DMS53 treated with DMSO at 0.1 percent for 48 hours (cell line): ENCODE data around the gene HNRNPU.
A peak's percentile ranks its signal among the peaks of the same experiment; 100 is the strongest.

Experiments used
- DNase-seq: peaks from one replicate; lab custom pipeline; 2025; ENCODE audit not compliant: unreplicated experiment; lab: John Stamatoyannopoulos, UW

The HNRNPU gene

DNA sequence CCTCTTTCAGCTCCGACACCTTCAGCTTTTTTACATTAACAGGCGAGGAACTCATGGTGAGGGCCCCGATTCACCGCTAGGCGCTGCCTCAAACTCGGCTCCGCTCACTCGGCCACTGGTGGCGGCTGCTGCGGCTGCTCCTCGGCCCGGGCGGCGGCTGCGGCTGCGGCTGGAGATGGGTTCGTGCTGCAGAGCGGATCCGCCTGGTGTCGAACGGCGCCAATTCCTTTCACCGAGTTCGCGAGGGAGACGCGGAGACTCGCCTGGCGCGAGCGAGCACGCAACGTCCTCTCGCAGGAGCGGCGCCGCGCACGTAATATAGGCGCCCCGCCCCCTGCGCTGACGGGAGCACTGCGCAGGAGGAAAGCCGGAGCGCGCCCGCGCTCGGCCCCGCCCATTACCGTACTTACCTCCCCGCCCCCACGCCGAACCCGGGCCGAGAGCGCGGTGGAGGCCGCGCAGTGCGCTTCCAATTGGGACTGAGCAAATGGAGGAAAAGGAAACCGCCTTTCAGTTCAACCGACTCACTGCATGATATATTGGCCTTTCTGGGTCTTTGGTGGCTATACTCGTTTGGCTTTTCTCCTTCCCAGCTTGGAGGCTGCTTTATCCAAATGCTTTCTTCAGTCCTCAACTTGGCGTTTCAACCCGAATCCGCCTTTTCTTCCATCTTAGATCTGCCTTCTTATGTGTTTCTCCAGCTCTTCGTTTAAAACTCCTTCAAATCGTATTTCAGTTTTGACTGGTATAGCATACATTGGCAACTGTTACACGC is at the start of gene HNRNPU:
Gene HNRNPU (minus strand): TSS at position 291 of the 775 bp plus-strand sequence. CDS start 236 bp downstream, at position 55.
- DNase-seq = peak; percentile 96

DNA sequence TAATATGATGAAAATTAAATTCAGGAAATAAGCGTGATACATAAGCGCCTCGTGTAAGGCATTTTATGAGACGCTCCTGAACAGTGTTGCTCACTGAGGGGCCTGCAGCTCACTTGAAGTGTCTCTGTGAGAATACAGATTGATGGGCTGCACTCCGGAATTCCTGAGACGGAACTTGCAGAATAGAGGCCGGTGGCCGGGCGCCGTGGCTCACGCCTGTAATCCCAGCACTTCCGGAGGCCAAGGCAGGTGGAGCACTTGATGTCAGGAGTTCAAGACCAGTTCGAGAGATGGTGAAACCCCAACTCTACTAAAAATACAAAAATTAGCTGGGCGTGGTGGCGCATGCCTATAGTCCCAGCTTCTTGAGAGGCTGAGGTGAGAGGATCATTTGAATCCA is 49.5 kb upstream of the HNRNPU start:
- no peak for DNase-seq

DNA sequence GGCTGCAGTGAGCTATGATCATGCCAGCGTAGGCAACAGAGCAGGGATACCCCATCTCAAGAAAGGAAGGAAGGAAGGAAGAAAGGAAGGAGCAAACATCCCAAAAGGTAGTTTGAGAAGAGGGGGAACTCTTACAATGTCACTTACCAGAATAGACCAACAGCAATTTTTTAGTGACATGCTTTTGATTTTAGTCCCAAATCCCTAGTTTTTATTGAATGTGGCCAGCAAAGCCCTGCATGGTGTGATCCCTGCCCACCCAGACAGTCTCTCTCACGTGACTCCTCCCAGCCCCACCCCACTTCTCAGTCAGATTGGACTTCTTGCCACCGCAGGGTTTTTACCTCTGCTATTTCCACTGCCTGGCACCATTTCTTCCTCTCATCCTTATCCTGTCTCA is 39.8 kb upstream of the HNRNPU start:
- no peak for DNase-seq

DNA sequence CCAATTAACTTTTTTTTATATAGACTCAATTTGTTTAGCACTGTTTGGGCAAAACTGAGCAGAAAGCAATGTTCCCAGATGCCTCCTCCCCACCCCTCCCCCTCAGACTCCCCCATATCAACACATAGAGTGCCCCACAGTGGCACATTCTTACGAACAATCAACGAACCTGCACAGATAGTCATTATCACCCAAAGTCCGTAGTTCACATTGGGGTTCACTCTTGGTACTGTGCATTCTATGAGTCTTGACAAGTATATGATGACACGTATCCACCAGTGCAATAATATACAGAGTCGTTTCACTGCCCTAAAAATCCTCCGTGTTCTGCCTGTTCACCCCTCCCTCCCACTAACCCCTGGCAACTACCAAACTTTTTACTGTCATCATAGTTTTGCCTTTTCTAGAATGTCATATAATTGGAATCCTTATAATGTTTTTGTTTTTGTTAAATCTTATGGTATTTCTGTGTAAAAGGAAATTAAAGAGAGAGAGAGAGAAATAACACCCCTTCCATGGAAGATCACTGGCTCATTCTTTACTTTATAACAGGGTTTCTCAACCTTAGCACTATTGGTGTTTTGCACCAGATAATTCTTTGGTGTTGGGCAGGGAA is 37.2 kb upstream of the HNRNPU start:
- no peak for DNase-seq

DNA sequence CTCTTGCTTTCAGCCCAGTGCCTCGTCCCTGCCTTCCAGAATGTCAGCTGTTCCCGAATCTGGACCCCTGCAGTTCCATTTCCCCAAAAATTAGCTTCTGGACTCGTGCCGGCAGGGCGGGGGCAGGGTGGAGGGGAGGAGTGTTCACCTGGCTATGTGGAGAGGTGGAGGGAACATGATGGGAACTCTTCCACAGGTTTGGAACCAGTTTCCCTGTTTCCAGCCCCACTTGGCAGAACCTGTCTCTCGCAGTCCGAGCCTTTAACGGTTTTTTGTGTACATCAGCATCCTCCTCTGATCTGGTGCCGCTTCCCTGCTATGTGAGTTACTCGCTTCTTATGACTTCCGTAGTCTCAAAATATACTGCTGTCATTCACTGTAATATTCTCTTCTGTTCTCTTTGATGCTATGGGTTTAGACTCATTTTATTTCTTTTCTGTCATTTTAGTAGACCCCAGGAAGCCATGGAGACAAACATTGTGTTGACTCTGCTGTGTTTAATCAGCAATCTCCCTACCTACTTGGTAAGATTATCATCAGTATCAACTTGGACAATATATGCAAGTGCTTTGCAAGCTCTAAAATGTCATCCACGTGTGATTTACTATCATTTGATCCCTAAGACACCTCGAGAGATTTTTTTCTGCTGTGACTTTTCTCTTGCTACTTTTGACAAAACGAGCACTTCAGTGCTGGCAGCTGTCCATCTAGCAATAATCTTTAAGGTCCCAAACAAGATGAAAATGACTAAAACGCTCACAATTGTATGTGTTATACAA is 33.3 kb upstream of the HNRNPU start:
- no peak for DNase-seq

DNA sequence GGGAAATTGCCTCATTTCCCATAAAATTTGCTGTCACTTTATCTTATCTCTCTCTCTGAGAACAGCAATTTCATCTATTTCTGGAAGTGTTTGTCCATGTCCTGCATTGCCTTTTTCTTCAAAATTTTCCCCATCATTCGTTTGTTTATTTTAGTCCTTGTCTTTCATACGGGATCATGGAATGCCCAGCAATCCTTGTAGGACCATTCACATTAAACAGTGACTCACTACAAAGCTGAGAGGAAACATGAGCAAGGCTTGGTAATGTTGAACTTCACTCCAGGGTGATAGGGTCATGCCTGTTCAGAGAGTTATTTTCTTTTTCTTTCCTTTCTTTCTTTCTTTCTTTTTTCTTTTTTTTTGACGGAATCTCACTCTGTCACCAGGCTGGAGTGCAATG is 32.2 kb upstream of the HNRNPU start:
- no peak for DNase-seq

DNA sequence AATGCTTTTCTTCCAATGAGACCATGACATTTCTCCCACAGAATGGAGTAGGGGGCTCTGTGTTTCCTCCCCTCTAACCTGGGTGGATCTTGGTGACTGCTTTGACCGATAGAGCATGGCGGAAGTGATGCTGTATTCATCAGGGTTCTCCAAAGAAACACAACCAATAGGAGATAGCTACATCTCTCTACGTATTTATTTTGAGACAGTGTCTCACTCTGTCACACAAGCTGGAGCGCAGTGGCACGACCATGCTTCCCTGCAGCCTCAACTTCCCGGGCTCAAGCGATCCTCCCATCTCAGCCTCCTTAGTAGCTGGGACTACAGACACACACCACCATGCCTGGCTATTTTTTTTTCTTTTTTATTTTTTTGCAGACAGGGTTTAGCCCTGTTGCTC is 29.5 kb upstream of the HNRNPU start:
- DNase-seq = no peak

DNA sequence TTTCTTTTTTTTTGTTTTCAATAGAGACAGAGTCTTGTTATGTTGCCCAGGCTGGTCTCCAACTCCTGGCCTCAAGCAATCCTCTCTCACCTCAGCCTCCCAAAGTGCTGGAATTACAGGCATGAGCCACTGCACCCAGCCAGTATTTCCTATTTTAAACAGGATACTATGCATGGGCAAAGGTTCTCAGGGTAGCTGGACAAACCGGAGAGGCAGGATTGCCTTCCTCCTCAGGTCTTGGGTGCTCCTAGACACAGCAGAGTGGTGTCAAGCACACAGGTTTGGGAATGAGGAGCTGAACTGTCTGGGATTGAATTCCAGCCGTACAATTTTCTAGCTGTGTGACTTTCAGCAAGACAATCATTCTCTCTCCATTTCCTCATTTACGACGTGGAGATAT is 22.9 kb upstream of the HNRNPU start:
- no peak for DNase-seq

DNA sequence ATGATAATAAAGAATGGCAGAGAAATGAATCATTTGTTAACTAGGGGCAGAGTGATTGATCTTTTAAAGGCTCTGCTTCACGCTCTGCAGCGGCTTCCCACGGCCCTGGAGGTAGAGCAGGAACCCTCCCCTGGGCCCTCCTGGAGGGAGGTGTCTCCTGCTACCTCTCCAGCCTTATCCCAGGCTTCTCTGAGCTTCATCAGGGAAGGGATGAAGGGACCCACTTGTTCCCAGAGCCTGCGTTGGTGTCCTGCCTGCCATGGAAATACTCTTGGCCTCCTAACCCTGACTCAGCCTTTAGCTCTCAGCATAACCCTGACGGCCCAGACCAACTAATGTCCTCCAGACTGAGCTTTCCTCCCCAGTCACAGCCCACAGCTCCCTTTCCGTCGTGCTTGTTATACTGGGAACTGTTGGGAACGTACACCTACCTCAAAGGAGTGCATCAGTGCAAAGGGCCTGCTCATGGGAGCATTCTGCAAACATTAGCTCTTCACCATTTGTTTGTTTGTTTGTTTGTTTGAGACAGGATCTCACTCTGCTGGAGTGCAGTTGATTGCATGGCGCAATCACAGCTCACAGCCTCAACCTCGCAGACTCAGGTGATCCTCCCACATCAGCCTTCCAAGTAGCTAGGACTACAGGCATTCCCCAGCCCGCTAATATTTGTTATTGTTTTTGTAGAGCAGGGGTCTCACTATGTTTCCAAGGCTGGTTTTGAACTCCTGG is 17.4 kb upstream of the HNRNPU start:
- no peak for DNase-seq

DNA sequence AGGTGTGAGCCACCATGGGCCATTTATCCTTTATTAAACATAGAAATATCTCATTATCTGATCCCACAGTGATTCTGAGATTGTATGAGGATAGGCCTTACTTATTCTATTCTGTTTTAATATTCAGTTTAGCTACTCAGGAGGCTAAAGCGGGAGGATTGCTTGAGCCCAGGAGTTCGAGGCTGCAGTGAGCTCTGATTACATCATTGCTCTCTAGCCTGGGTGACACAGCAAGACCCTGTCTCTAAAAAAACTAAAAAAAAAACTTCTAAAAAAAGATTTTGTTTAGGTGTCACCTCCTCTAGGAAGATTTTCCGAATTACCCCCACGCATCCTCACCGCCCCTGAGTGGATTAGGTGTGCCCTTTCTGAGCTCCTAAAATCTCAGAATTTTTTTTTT is 14.3 kb upstream of the HNRNPU start:
- no peak for DNase-seq

DNA sequence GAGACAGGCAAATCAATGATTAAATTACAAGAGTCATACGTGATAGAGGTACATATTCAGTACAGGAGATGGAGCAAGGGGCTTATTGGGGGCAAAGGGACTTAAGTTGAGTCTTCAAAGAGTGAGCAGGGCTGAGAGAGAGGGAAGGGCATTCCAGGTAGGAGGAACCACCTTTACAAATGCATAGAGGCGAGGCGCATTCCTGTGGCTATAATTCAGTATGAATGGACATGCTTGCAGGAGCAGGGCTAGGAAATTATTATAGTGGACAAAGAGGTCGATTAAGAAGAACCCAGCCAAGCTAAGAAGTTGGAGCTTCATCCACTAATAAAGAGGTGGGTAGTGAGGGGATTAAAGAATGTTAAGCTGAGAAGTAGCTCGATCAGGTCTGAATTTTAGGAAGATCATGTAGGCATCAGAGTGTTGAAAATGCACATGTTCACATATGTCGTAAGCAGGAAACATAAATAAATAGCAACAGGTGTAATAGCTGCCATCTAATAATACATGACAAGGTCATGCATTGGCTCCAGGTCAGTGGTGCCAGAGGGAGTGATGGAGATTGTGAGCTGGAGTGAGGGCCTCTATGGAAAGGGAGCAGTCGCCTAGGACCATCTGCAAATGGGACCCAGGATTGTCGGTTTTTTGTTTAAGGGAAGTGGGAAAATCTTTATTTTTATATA is 12.0 kb upstream of the HNRNPU start:
- DNase-seq = no peak

DNA sequence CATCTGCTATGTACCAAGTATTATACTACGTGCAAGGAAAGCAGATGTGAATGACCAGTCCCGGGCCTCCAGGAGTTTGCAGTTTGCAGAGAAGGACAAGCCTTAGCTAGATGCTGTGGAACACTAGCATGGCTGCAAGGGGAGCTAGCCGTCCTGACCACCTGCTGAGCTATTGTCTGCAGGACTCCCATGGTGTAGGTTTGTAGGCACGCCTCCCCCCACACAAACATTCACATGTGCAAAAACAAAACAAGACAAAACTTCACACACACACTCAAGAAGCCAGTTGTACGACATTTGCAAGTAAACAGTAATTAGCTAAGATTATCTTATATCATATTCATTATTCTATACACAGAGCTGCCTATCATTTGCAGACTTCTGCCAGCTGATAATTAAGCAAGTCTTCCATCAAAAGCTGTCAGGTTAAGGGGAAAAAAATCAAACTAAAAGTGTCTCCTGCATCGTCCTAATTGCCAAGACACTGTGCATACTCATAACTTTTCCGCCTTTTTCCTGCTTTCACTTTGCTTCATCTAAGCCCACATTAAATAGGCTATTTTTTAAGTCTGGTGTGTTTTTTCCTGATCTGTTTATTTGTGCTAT is 10.7 kb upstream of the HNRNPU start:
- DNase-seq = no peak

DNA sequence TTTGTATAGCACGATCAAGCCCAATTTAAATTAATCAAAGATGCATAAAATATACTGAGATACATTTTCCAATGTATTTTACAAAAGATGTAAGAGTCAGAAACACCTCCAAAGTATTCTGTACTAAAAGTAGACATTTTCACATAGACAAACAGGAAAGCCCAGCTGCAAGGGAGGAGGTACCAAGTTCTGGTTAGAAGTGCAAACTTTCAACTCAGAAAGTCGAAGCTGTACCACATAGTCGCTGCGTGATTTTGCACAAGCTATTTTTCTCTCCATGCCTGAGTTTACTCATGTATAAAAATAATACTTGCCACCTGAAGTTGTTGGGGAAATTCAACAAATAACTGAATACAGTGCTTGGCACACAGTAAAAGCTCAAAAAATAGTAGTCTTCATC is 5.6 kb upstream of the HNRNPU start:
- no peak for DNase-seq

DNA sequence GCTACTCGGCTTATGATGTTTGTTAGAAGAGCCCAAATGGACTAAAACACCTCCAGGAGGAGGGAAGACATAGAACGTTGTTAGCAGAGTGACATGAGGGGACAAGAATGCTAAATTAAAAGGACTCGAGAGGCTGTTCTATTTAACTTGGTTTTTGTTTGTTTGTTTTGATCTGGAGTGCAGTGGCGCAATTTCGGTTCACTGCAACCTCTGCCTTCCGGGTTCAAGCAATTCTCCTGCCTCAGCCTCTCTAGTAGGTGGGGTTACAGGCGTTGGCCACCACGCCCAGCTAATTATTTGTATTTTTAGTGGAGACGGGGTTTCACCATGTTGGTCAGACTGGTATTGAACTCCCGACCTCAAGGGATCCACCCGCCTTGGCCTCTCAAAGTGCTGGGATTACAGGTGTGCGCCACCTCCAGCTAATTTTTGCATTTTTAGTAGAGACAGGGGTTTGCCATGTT is 5.1 kb upstream of the HNRNPU start:
- DNase-seq = no peak

DNA sequence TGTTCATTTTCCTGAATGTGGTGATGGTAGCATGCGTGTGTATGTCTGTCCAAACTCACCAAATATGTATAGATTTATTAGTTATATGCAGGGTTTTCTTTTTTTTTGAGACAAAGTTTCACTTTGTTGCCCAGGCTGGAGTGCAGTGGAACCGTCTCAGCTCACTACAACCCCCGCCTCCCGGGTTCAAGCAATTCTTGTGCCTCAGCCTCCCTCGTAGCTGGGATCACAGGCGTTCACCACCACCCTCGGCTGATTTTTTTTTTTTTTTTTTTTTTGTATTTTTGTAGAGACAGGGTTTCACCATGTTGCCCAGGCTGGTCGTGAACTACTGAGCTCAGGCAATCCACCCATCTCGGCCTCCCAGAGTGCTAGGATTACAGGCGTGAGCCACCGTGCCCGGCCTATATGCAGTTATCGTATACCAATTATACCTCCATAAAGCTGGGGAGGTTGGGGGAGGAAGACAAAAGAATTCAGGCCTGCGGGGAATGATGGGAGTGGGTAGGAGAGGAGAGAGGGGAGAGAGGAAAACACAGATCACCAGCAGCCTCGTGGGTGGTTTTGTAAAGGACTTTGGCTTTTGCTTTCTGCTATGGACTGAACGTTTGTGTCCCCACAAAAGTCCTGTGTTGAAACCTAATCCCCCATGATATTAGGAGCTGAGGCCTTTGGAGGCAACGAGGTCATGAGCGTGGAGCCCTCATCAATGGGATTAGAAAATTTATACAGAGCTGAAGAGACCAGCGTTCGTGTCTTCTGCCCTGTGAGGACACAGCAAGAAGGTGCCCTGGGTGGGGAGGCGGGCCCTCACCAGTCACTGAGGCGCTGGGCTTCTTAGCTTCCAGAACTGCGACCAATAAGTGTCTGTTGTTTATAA is 4.4 kb upstream of the HNRNPU start:
- DNase-seq = no peak

DNA sequence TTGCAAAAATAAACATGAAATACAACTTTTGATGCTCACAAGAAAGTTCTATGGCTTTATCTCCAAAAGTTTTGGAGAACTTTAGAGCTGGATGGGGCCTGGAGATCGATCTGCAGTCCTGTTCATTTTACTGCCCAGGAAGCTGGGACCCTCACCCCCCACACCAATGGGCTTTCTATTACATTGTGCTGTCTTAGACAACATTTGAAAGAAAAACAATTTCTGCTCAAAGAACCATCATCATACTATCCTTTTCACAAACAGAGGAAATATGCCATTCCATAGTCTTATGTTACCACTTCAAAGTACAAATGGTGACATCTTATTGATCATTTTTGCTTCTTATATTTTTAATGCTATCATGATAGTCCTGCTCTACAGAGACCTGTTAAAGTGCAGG is 2.0 kb upstream of the HNRNPU start:
- no peak for DNase-seq

DNA sequence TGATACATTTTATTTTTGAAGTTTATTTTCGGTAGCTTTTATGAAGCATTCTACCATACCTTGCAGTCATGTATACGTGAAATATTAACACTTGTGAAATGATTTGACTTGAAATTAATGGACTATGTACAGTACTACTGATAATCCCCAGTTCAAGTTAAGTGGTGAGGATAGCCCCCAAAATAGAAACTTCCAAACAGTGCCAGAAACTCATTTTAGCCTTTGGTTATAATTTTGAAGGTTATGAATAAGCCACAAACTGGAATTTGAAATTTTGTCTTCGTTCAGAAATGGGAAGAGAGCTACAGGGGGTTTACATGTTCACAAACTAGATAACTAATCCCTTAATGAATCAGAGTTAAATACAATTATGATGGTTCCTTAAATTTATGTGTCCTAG is 1.5 kb upstream of the HNRNPU start:
- no peak for DNase-seq

DNA sequence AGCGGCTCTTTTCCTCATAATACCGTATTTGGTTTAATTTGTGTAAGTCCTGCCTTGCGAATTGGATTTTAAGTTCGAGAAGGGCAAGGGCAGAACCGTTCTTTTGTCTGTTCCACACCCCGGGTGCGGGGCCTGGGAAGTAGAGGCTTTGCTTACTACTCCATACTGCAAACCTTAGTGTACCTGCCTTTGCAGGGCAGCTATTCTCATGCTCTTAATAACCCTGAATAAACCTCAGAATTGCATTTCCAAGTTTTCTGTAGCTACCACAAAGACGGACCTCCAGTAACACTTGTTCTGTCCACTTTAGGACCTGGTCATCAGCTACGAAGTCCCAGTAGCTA is 657 bp upstream of the HNRNPU start:
- DNase-seq = peak; percentile 51

DNA sequence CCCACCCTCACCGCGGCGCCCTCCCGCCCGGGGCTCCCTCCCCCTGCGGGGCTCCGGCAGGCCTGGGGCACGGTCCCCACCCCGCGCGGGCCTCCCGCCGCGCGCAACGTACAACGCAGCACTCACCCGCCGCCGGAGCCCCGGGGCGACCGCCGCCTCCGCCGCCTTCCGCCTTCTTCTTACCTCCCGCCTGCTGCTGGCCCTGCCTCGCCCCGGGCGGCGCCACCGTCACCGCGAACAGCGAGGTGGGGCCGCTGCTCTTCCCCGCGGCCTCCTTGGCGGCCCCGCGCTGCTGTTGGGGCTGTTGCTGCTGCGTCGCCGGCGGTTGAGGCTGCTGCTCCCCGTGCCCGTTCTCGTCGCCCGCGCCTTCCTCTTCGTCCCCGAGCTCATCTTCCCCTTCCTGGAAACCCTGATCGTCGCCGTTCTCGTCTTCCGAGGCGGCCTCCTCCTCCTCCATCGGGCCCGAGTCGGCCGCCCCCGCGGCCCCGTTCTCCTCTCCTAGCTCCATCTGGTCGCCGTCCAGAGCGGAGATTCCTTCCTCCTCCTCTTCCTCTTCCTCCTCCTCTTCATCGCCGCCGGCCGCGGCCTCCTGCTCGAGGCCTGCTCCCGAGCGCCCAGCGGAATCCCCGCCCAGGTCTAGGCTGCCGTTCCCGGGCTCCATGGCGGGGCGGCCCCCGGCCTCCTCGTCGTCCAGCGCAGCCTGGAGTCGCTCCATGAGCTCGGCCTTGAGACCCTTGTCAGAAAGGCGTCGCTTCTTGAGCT is 671 bp downstream of the HNRNPU start:
- DNase-seq = no peak
